Ishikawa (cell line): ENCODE measurements around the gene CEP350.

Experiments used
- CEBPB ChIP-seq: IDR thresholded peaks from 2 replicates; pipeline ENCODE4 v1.6.1; 2012
- CREB1 ChIP-seq: IDR thresholded peaks from 2 replicates; pipeline ENCODE4 v1.6.1; 2012; ENCODE audit warnings: low read depth
- EGR1 ChIP-seq: IDR thresholded peaks from 2 replicates; pipeline ENCODE4 v1.6.1; 2012
- EP300 ChIP-seq: IDR thresholded peaks from 2 replicates; pipeline ENCODE4 v1.6.1; 2012; ENCODE audit warnings: borderline replicate concordance
- FOXM1 ChIP-seq: IDR thresholded peaks from 2 replicates; pipeline ENCODE4 v1.6.1; 2012; ENCODE audit warnings: low read depth, borderline replicate concordance
- MAX ChIP-seq: IDR thresholded peaks from 2 replicates; pipeline ENCODE4 v1.6.1; 2012
- NFIC ChIP-seq: IDR thresholded peaks from 2 replicates; pipeline ENCODE4 v1.6.1; 2012
- RAD21 ChIP-seq: IDR thresholded peaks from 2 replicates; pipeline ENCODE4 v1.6.1; 2012; ENCODE audit warnings: low read depth
- REST ChIP-seq: IDR thresholded peaks from 2 replicates; pipeline ENCODE4 v1.6.1; 2012; ENCODE audit warnings: low read depth, mild to moderate bottlenecking
- TAF1 ChIP-seq: IDR thresholded peaks from 2 replicates; pipeline ENCODE4 v1.6.1; 2012; ENCODE audit warnings: low read depth, mild to moderate bottlenecking
- TCF12 ChIP-seq: IDR thresholded peaks from 2 replicates; pipeline ENCODE4 v1.6.1; 2012; ENCODE audit warnings: low read depth
- TEAD4 ChIP-seq: IDR thresholded peaks from 2 replicates; pipeline ENCODE4 v1.6.1; 2012
- USF1 ChIP-seq: IDR thresholded peaks from 2 replicates; pipeline ENCODE4 v1.6.1; 2012
- YY1 ChIP-seq: IDR thresholded peaks from 2 replicates; pipeline ENCODE4 v1.6.1; 2012; ENCODE audit warnings: low read depth
- ZBTB7A ChIP-seq: IDR thresholded peaks from 2 replicates; pipeline ENCODE4 v1.6.1; 2012; ENCODE audit warnings: low read depth

The CEP350 gene

DNA sequence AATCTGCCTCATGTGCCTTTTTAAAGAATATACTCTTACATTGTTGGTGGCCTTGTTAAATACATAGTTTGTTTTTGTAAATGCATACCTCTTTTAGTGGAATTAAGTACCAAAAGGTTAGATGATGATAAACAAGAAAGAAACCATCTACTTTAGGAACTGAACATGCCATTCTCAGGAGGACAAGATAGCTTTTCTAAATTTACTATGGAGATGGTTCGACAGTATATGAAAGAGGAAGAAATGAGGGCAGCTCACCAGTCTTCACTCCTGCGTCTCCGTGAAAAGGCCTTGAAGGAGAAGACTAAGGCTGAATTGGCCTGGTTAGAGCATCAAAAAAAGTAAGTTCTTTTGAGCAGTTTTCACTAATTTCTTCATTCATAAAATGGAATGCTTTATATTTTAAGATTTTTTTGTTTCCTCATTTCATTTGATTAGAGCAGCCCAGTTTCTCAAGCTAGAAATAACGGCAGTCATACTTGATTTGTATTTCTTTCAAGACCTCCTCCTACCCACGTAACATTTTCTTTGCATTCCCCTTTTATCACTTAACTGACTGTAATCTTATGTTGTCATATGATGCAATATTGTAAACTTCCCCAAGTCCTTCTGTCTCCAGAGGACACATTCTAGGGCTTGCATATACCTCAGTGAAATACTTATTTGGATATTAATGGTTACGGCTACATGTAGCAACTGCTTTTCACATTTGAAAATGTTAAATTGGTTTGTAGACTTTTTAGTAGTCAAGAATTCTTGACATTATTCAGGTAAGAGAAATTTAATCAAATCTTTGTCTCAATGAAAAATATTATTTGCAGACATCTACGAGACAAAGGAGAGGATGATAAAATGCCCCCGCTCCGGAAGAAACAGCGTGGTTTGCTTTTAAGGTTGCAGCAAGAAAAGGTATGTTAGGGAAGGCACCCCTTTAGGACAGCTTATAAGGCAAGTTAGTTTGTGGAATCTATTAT, 99.3 kb downstream of the CEP350 start:
- TF ChIP-seq TCF12 (no peak), RAD21 (no peak), MAX (no peak), CEBPB (no peak), USF1 (no peak), YY1 (no peak), REST (no peak), ZBTB7A (no peak), TAF1 (no peak), EP300 (no peak), NFIC (no peak), FOXM1 (no peak), EGR1 (no peak), TEAD4 (no peak), CREB1 (no peak)

GRCh38 chr1:180057883-180058396, 103.3 kb downstream of the CEP350 start:
- TF ChIP-seq USF1 (no peak), EGR1 (no peak), TCF12 (no peak), ZBTB7A (no peak), CREB1 (no peak), RAD21 (no peak), TEAD4 (no peak), YY1 (no peak), NFIC (no peak), REST (no peak), CEBPB (no peak), FOXM1 (no peak), MAX (no peak), TAF1 (no peak), EP300 (no peak)

GRCh38 chr1:180061019-180061418, 106.4 kb downstream of the CEP350 start:
- no peak for TF ChIP-seq TCF12
- TF ChIP-seq FOXM1, result no peak
- TF ChIP-seq NFIC, result no peak
- no peak for TF ChIP-seq EGR1
- no peak for TF ChIP-seq ZBTB7A
- TF ChIP-seq USF1, result no peak
- no peak for TF ChIP-seq CREB1
- no peak for TF ChIP-seq EP300
- TF ChIP-seq TAF1, result no peak
- no peak for TF ChIP-seq YY1
- no peak for TF ChIP-seq TEAD4
- TF ChIP-seq RAD21, result no peak

GRCh38 chr1:180062452-180062971, 107.9 kb downstream of the CEP350 start:
- TF ChIP-seq USF1 (no peak), TAF1 (no peak)

DNA sequence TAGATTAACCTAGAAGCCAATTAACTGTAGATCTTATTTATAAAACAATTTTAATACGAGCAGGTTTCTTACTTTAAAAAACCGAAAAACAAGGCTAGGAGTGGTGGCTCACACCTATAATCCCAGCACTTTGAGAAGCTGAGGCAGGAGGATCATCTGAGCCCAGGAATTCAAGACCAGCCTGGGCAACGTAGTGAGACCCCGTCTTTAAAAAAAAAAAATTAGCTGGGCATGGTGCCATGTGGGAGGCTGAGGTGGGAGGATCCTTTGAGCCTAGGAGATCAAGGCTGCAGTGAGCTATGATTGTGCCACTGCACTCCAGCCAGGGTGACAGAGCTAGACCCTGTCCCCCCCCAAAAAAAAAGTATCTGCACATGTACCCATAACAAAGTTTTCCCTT, 110.8 kb downstream of the CEP350 start:
- TF ChIP-seq YY1 (no peak), CREB1 (no peak), EGR1 (no peak), REST (no peak), FOXM1 (no peak), TEAD4 (no peak), NFIC (no peak), ZBTB7A (no peak), USF1 (no peak)
